CD4-positive, alpha-beta T cell (primary cell): ENCODE results near the gene F2R. TPM values are rescaled to one million over a fixed set of nuclear protein-coding genes. Genes with fewer than 3 reads are reported as not detected.

Experiments
- ATAC-seq: fragments of 200-7000 bp; cut with Tn5 transposase; one replicate; pipeline ENCODE4 v1.10.0; 2022; ENCODE audit warnings: mild to moderate bottlenecking; ENCODE audit not compliant: poor library complexity
- CTCF ChIA-PET: fragments of 350-600 bp; sonication (Branson Sonifier 250); formaldehyde crosslinking; loops from one replicate; lab custom pipeline; 2021; ENCODE audit warnings: antibody characterized with exemption, inconsistent platforms; lab: Charles Lee
- POLR2A ChIA-PET: fragments of 350-600 bp; sonication (Branson Sonifier 250); formaldehyde crosslinking; loops from one replicate; lab custom pipeline; 2021; ENCODE audit warnings: antibody characterized with exemption, inconsistent platforms; lab: Charles Lee
- DNase-seq, 14 experiments: peaks; one replicate each; pipeline ENCODE4 v3.0.0-alpha.2; 2013 to 2020; ENCODE audit warnings: mixed read lengths in 2 of 14
- H3K27ac ChIP-seq, 2 donors: one replicate each; pipeline versions ENCODE4 v1.5.1 to v1.7.0; 2013; ENCODE audit warnings: low read length in 2 of 2, low read depth in 1 of 2, mild to moderate bottlenecking in 1 of 2
- H3K27me3 ChIP-seq, 2 experiments: 1 replicate in 1 of 2; 2 replicates in 1 of 2; pipeline versions ENCODE4 v1.6.1 to v1.7.0; 2013; ENCODE audit warnings: low read length in 2 of 2, control low read depth in 1 of 2, mild to moderate bottlenecking in 1 of 2, moderate library complexity in 1 of 2; ENCODE audit not compliant: insufficient read depth in 2 of 2, control insufficient read depth in 1 of 2
- H3K36me3 ChIP-seq: one replicate; pipeline ENCODE4 v1.6.1; 2013; ENCODE audit warnings: low read length, control low read depth; ENCODE audit not compliant: insufficient read depth
- H3K4me1 ChIP-seq: one replicate; pipeline ENCODE4 v1.6.1; 2013; ENCODE audit warnings: low read length, control low read depth; ENCODE audit not compliant: insufficient read depth
- H3K4me3 ChIP-seq: one replicate; pipeline ENCODE4 v1.5.1; 2013; ENCODE audit warnings: mild to moderate bottlenecking, low read length, moderate library complexity
- H3K9me3 ChIP-seq, 2 experiments: 1 replicate in 1 of 2; 2 replicates in 1 of 2; pipeline versions ENCODE4 v1.6.1 to v1.7.0; 2013; ENCODE audit warnings: low read length in 2 of 2, mild to moderate bottlenecking in 2 of 2, control low read depth in 1 of 2, moderate library complexity in 1 of 2; ENCODE audit not compliant: control insufficient read depth in 1 of 2, insufficient read depth in 1 of 2
- H3K27ac Mint-ChIP-seq: one replicate; pipeline ENCODE4 v1.8.0; 2020; ENCODE audit warnings: mixed read lengths
- H3K27me3 Mint-ChIP-seq: one replicate; pipeline ENCODE4 v1.8.0; 2021; ENCODE audit warnings: mixed read lengths
- H3K36me3 Mint-ChIP-seq: one replicate; pipeline ENCODE4 v1.8.0; 2021; ENCODE audit warnings: low read depth, mixed read lengths
- H3K4me1 Mint-ChIP-seq: one replicate; pipeline ENCODE4 v1.8.0; 2021; ENCODE audit warnings: low read depth, mixed read lengths
- H3K4me3 Mint-ChIP-seq: one replicate; pipeline ENCODE4 v1.8.0; 2020; ENCODE audit warnings: mild to moderate bottlenecking, mixed read lengths
- H3K9me3 Mint-ChIP-seq: one replicate; pipeline ENCODE4 v1.8.0; 2020; ENCODE audit warnings: mixed read lengths
- intact Hi-C, 2 experiments: fragments of 100-400 bp; cut with DNase I in 1 of 2; cut with micrococcal nuclease in 1 of 2; formaldehyde crosslinking; loops; one replicate each; pipeline versions ENCODE4 v1.15.1 to v1.9.0; 2023 to 2025; cut with DNase I, micrococcal nuclease
- total RNA-seq, 174 experiments: library from RNA in 2 of 174; stranded (reverse) in 2 of 174; gene quantifications; one replicate each; pipeline ENCODE4 v1.2.3 and lab custom pipeline; 2021 to 2026
- TF ChIP-seq, protein P1 (sequence below): fragments of 200-600 bp; IDR thresholded peaks from one replicate; pipeline ENCODE4 v1.8.0; 2022; ENCODE audit warnings: antibody characterized with exemption, mild to moderate bottlenecking

Gene F2R
- total RNA-seq, 2 experiments from 2014 or later = 1.9 to 2.7 TPM

GRCh38 chr5:76715486-76715735, 515 bp upstream of the F2R start:
- ChIA-PET POLR2A (no interaction called here), CTCF (interaction anchor here (0.6 to 2.4 kb wide), 2 partner anchors 20 to 59 kb away, joined by 3 to 18 read pairs; no protein-coding TSS in a partner anchor)
- ATAC-seq (no peak), DNase-seq (no peak)
- intact Hi-C loops = loop anchor here in 1 of 2 experiments (2.0 kb wide), 1 partner anchor 23 kb away; no protein-coding TSS in a partner anchor
- peaks cover 54% of the 10 kb centered on the region for H3K27me3 Mint-ChIP-seq
- Histone ChIP-seq H3K9me3 (peaks cover 0 to 3% of the 10 kb centered on the region in 2 experiments), H3K27me3 (peaks cover 18% of the 10 kb centered on the region in 2 experiments), H3K4me1 (peaks cover 29% of the 10 kb centered on the region), H3K27ac (no peak overlapping the region), H3K4me3 (peak overlapping the region; percentile 65), H3K36me3 (no peaks in the 10 kb centered on the region)
- H3K27ac Mint-ChIP-seq = no peak overlapping the region
- H3K36me3 Mint-ChIP-seq = no peaks in the 10 kb centered on the region
- H3K4me3 Mint-ChIP-seq = peak overlapping the region; percentile 77
- TF ChIP-seq, protein P1, sequence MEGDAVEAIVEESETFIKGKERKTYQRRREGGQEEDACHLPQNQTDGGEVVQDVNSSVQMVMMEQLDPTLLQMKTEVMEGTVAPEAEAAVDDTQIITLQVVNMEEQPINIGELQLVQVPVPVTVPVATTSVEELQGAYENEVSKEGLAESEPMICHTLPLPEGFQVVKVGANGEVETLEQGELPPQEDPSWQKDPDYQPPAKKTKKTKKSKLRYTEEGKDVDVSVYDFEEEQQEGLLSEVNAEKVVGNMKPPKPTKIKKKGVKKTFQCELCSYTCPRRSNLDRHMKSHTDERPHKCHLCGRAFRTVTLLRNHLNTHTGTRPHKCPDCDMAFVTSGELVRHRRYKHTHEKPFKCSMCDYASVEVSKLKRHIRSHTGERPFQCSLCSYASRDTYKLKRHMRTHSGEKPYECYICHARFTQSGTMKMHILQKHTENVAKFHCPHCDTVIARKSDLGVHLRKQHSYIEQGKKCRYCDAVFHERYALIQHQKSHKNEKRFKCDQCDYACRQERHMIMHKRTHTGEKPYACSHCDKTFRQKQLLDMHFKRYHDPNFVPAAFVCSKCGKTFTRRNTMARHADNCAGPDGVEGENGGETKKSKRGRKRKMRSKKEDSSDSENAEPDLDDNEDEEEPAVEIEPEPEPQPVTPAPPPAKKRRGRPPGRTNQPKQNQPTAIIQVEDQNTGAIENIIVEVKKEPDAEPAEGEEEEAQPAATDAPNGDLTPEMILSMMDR = no peak
- H3K9me3 Mint-ChIP-seq = no peaks in the 10 kb centered on the region
- H3K4me1 Mint-ChIP-seq = peaks cover 20% of the 10 kb centered on the region

GRCh38 chr5:76716456-76717157, 681 bp downstream of the F2R start:
- no peaks in the 10 kb centered on the region for H3K9me3 Mint-ChIP-seq
- intact Hi-C loops = loop anchor here in 1 of 2 experiments (1.0 kb wide), 1 partner anchor 58 kb away; no protein-coding TSS in a partner anchor
- Histone ChIP-seq H3K9me3 (peaks cover 0 to 3% of the 10 kb centered on the region in 2 experiments), H3K27ac (no peak overlapping the region), H3K4me3 (peak overlapping the region; percentile 65), H3K27me3 (peaks cover 18% of the 10 kb centered on the region in 2 experiments), H3K4me1 (peaks cover 29% of the 10 kb centered on the region), H3K36me3 (no peaks in the 10 kb centered on the region)
- DNase-seq (peak in 2 of 14 experiments; percentile 13 to 34), ATAC-seq (no peak)
- H3K36me3 Mint-ChIP-seq = no peaks in the 10 kb centered on the region
- ChIA-PET POLR2A (interaction anchor here (1.2 to 1.8 kb wide), 2 partner anchors 16 to 58 kb away, joined by 4 read pairs; no protein-coding TSS in a partner anchor), CTCF (interaction anchor here (1.1 to 1.6 kb wide), 4 partner anchors 16 to 58 kb away, joined by 3 to 11 read pairs (median 4); no protein-coding TSS in a partner anchor)
- no peak overlapping the region for H3K27ac Mint-ChIP-seq
- TF ChIP-seq, protein P1 = no peak
- H3K27me3 Mint-ChIP-seq = peaks cover 54% of the 10 kb centered on the region
- peak overlapping the region; percentile 77 for H3K4me3 Mint-ChIP-seq
- peaks cover 20% of the 10 kb centered on the region for H3K4me1 Mint-ChIP-seq

DNA sequence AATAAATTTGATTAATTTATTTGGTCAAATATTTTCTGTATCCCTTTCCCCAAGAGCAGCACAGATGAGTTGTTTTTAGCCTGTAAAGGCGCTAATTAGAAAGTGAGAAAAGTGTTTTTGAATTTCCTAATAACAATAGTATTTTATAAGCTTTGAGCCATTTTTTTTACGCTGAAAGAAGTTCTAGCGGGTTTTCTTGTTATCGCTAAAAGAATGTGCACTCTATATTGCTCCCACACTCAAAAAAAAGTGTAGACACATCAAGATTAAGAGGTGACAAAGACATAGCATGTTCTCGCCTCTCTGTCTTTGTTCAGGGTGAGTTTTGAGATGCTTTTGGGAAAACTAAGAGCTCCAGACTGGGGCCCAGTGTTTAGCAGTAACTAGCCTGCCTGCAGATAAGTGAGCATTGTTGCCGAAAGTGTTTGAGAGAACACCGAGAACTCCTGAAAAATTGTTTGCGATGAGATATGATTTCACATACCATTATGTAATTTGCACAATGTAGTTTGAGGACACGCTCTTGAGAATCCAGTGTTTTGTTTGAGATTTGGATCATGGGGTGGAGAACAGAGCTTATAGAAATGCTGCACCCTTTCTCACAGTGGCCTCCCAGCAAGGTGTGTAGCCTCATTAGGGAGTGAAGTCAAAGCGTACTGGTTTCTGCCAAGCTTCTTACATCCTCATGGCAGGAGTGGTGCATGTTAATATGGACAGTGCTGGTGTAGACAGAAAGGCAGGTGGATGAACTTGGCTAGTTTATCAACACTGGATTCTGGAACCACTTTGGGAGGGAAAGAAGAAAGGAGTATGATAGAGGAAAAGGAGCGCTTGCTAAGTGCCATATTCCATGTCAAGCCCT, 1.5 kb downstream of the F2R start:
- no peak for ATAC-seq
- Mint-ChIP-seq H3K36me3 (no peaks in the 10 kb centered on the region), H3K4me3 (peak overlapping the region; percentile 77), H3K9me3 (no peaks in the 10 kb centered on the region), H3K27me3 (peaks cover 54% of the 10 kb centered on the region), H3K4me1 (peaks cover 20% of the 10 kb centered on the region), H3K27ac (no peak overlapping the region)
- ChIA-PET POLR2A (interaction anchor here (1.2 to 1.8 kb wide), 2 partner anchors 15 to 57 kb away, joined by 4 read pairs; no protein-coding TSS in a partner anchor), CTCF (interaction anchor here (1.1 to 1.6 kb wide), 4 partner anchors 15 to 57 kb away, joined by 3 to 11 read pairs (median 4); no protein-coding TSS in a partner anchor)
- H3K27me3 ChIP-seq = peaks cover 18% of the 10 kb centered on the region in 2 experiments
- H3K27ac ChIP-seq = no peak overlapping the region
- intact Hi-C loops = no loop called here
- H3K36me3 ChIP-seq = no peaks in the 10 kb centered on the region
- TF ChIP-seq, protein P1 = no peak
- peaks cover 0 to 3% of the 10 kb centered on the region in 2 experiments for H3K9me3 ChIP-seq
- DNase-seq = no peak
- peak overlapping the region; percentile 65 for H3K4me3 ChIP-seq
- peaks cover 29% of the 10 kb centered on the region for H3K4me1 ChIP-seq
